A549 treated with Hydrocortisone at 1 μM for 4 hours (cell line): ENCODE data around the gene MYO1C. TPM values are rescaled to one million over a fixed set of nuclear protein-coding genes. Genes with fewer than 3 reads are reported as not detected.

Source experiments
- total RNA-seq: library from RNA; stranded (reverse); fragments of 200-300 nt; extraction: Qiagen RNA extraction; gene quantifications from 5 replicates; pipeline ENCODE4 v1.2.3, GENCODE V29; 2022

Gene MYO1C, protein sequence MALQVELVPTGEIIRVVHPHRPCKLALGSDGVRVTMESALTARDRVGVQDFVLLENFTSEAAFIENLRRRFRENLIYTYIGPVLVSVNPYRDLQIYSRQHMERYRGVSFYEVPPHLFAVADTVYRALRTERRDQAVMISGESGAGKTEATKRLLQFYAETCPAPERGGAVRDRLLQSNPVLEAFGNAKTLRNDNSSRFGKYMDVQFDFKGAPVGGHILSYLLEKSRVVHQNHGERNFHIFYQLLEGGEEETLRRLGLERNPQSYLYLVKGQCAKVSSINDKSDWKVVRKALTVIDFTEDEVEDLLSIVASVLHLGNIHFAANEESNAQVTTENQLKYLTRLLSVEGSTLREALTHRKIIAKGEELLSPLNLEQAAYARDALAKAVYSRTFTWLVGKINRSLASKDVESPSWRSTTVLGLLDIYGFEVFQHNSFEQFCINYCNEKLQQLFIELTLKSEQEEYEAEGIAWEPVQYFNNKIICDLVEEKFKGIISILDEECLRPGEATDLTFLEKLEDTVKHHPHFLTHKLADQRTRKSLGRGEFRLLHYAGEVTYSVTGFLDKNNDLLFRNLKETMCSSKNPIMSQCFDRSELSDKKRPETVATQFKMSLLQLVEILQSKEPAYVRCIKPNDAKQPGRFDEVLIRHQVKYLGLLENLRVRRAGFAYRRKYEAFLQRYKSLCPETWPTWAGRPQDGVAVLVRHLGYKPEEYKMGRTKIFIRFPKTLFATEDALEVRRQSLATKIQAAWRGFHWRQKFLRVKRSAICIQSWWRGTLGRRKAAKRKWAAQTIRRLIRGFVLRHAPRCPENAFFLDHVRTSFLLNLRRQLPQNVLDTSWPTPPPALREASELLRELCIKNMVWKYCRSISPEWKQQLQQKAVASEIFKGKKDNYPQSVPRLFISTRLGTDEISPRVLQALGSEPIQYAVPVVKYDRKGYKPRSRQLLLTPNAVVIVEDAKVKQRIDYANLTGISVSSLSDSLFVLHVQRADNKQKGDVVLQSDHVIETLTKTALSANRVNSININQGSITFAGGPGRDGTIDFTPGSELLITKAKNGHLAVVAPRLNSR
- 123 to 137 TPM (median 134 TPM) in 5 replicates for total RNA-seq

DNA sequence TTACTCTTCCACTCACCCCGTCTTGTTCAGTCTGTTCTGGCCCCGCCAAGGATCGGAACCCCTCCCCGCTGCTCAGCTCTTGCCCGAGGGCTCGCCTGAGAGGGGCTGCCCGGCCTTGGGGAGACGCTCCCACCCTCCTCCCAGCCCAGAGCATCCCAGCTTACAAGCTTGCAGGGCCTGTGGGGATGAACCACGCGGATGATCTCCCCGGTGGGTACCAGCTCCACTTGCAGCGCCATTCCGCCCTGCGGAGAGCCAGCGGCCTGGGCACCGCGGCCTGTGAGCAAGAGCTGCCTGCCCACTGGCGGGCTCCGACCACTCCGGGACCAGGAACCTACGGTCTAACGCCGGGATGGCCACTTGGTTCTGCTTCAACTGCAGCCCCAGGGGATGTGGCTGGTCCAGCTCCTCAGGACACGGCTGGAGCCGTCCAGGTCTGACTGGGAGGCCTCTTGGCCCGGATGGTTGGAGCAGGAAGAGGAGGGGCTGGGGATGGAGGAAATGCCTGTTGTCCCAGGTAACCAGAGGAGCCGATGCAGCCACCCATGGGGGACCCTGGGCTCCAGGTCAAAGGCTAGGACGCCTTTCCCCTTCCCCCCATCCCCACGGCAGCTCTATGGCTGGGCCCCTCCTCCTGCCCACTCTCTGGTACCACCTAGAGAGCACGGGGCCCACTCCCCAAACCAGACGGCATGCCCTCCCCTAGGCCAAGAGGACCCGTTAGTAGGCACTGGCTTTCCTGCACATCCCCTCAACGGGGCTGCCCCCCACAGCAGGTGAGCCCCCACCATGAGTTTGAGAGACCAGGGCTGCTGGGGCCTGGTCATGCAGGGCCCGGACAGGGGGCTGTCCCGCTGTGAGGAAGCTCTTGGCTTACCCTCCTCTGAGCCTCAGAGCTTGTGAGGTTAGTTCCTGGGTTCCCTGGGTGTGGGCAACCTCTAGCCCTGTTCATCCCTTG lies at the start of gene MYO1C:
MYO1C (minus strand) TSS at position 438 of the 958 bp plus-strand sequence; CDS start at position 239, 199 bp downstream.

DNA sequence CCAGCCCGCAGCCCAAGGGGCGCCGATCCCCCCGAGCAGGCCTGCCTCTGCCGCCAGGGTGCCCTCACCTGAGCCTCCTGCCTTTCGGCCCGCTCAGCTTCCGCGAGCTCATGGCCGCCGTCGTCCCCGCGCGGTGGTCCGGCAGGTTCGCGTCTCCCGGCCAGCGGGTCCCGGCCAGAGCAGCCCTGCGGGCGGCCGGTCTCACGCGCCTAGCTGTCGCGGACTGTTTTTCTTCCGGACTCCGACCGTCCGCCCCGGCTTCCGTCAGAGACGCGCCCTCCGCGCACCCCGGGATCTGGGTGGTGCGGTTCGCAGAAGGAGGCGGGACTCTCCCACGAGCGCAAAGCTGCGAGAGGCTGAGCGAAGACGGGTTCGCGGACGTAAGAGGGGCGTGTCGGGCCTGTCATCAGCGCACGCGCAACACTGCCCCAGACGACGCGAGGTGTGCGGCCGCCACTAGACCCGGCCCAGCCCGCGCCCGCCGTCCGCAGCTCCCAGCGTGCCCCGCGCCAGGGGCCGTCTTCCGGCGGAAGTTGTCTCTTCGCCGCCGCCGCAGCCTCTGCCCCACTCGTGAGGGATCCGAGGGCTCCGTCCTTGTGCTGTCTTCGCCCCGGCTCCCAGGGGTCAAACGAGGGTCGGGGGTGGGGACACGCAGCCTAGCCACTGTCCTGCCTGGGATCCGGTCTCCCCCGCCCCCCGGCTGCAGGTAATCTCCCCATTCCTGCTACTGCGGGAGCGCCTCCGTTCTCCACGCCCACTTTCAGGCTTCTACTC lies 24.1 kb upstream of the MYO1C start, which contains the start of gene INPP5K:
INPP5K (minus strand) TSS at position 225 of the 774 bp plus-strand sequence; CDS start at position 112, 113 bp downstream.

DNA sequence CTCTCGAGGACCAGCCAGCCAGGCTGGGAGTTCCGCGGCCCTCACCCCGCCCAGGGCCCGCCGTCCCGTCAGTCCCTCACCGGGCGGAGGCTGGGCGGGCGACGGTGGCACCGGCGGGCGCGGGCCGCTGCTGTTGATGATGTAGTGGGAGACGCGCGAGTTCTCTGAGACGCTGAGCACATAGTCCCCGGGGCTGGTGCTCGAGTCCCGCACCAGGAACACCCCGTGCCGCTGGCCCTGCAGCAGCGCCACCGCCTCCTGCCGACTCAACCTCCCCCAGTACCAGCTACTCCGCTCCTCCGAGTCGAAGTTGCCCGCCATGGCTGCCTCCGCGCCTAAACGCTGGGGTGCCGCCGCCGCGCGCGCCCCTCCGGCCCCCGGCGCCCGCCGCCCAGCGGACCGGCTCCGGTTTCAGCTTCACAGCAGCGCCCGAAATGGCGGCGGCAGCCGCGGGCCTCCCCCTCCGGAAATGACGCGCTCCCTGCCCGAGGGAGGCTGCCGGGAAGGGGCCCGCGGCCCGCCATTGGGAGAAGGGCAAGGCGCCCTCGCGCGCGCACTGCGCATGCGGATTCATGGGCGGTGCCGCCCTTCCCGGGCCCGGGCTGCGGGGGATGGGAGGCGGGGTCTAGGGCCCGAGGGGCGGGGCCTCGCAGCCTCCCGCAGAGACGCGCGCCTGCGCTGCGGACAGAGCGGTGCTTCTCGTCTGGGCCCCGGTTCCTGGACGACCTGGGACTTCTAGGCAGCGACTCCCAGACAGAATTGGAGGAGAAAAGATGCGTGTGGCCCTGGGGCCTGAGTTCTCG lies 36.5 kb downstream of the MYO1C start, which contains the start of gene CRK:
CRK (minus strand) TSS at position 436 of the 803 bp plus-strand sequence; CDS start at position 321, 115 bp downstream.

Other genes with a start within 250 kb of the MYO1C start
- not detected in 5 replicates for gene BHLHA9, start 222.2 kb downstream of the MYO1C start, total RNA-seq
- not detected in 5 replicates for gene TRARG1, start 213.0 kb downstream of the MYO1C start, total RNA-seq
- gene YWHAE, start 92.5 kb downstream of the MYO1C start, total RNA-seq, result 541 to 1,166 TPM (median 607 TPM) in 5 replicates
- 81.2 to 111 TPM (median 88.6 TPM) in 5 replicates for gene CRK, start 36.5 kb downstream of the MYO1C start, total RNA-seq
- gene INPP5K, start 23.9 kb upstream of the MYO1C start, total RNA-seq, result 24.1 to 26.5 TPM (median 25.8 TPM) in 5 replicates
- gene PITPNA, start 70.1 kb upstream of the MYO1C start, total RNA-seq, result 63.5 to 70.5 TPM (median 66.9 TPM) in 5 replicates
- 4.9 to 6.2 TPM (median 5.9 TPM) in 5 replicates for gene SLC43A2, start 136.1 kb upstream of the MYO1C start, total RNA-seq
- 0.18 to 0.38 TPM (median 0.21 TPM) in 5 replicates for gene SCARF1, start 153.0 kb upstream of the MYO1C start, total RNA-seq
- gene RILP, start 157.2 kb upstream of the MYO1C start, total RNA-seq, result 11.5 to 19.8 TPM (median 16.9 TPM) in 5 replicates
- 246 to 278 TPM (median 255 TPM) in 5 replicates for gene PRPF8, start 192.2 kb upstream of the MYO1C start, total RNA-seq
- 1.3 to 1.9 TPM (median 1.6 TPM) in 5 replicates for gene TLCD2, start 217.7 kb upstream of the MYO1C start, total RNA-seq
- 26.4 to 32.9 TPM (median 28.7 TPM) in 5 replicates for gene WDR81, start 232.0 kb upstream of the MYO1C start, total RNA-seq